ENCODE results near the gene BOD1. TPM values are rescaled to one million over a fixed set of nuclear protein-coding genes. Genes with fewer than 3 reads are reported as not detected.

BOD1 gene
- total and polyA plus RNA-seq, 9 of the 15 experiments (the other 6 are each of a cell fraction or from before 2014, with no cell fraction given) = 10.1 to 31.6 (median 22.6) TPM

DNA sequence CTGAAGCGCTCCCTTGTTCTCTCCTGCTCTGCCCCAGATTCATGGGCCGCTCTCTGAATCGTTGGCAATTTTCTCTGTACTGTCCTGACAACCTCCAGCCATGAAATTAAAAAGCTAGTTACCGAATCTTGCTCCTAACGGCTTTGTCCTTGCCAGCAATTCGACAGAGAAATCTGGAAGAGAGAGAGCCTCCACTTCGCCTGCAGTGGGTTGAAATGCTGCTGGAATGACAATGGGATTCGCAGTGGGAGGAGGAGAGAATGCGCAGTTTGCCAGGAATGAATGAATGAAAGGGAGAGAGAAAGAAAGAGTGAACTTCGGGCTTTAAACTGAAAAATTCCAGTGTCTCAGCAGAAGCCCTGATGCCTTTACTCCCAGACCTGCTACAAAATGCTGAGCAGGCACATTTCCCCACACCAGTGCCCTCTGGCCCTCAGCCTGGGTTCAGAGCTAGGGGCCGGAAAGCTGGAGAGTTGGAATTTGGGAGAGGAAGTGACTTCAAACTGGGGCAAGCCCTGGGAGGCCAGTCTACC, 11.5 kb upstream of the BOD1 start (continued):
- TF ChIP-seq, protein P1, sequence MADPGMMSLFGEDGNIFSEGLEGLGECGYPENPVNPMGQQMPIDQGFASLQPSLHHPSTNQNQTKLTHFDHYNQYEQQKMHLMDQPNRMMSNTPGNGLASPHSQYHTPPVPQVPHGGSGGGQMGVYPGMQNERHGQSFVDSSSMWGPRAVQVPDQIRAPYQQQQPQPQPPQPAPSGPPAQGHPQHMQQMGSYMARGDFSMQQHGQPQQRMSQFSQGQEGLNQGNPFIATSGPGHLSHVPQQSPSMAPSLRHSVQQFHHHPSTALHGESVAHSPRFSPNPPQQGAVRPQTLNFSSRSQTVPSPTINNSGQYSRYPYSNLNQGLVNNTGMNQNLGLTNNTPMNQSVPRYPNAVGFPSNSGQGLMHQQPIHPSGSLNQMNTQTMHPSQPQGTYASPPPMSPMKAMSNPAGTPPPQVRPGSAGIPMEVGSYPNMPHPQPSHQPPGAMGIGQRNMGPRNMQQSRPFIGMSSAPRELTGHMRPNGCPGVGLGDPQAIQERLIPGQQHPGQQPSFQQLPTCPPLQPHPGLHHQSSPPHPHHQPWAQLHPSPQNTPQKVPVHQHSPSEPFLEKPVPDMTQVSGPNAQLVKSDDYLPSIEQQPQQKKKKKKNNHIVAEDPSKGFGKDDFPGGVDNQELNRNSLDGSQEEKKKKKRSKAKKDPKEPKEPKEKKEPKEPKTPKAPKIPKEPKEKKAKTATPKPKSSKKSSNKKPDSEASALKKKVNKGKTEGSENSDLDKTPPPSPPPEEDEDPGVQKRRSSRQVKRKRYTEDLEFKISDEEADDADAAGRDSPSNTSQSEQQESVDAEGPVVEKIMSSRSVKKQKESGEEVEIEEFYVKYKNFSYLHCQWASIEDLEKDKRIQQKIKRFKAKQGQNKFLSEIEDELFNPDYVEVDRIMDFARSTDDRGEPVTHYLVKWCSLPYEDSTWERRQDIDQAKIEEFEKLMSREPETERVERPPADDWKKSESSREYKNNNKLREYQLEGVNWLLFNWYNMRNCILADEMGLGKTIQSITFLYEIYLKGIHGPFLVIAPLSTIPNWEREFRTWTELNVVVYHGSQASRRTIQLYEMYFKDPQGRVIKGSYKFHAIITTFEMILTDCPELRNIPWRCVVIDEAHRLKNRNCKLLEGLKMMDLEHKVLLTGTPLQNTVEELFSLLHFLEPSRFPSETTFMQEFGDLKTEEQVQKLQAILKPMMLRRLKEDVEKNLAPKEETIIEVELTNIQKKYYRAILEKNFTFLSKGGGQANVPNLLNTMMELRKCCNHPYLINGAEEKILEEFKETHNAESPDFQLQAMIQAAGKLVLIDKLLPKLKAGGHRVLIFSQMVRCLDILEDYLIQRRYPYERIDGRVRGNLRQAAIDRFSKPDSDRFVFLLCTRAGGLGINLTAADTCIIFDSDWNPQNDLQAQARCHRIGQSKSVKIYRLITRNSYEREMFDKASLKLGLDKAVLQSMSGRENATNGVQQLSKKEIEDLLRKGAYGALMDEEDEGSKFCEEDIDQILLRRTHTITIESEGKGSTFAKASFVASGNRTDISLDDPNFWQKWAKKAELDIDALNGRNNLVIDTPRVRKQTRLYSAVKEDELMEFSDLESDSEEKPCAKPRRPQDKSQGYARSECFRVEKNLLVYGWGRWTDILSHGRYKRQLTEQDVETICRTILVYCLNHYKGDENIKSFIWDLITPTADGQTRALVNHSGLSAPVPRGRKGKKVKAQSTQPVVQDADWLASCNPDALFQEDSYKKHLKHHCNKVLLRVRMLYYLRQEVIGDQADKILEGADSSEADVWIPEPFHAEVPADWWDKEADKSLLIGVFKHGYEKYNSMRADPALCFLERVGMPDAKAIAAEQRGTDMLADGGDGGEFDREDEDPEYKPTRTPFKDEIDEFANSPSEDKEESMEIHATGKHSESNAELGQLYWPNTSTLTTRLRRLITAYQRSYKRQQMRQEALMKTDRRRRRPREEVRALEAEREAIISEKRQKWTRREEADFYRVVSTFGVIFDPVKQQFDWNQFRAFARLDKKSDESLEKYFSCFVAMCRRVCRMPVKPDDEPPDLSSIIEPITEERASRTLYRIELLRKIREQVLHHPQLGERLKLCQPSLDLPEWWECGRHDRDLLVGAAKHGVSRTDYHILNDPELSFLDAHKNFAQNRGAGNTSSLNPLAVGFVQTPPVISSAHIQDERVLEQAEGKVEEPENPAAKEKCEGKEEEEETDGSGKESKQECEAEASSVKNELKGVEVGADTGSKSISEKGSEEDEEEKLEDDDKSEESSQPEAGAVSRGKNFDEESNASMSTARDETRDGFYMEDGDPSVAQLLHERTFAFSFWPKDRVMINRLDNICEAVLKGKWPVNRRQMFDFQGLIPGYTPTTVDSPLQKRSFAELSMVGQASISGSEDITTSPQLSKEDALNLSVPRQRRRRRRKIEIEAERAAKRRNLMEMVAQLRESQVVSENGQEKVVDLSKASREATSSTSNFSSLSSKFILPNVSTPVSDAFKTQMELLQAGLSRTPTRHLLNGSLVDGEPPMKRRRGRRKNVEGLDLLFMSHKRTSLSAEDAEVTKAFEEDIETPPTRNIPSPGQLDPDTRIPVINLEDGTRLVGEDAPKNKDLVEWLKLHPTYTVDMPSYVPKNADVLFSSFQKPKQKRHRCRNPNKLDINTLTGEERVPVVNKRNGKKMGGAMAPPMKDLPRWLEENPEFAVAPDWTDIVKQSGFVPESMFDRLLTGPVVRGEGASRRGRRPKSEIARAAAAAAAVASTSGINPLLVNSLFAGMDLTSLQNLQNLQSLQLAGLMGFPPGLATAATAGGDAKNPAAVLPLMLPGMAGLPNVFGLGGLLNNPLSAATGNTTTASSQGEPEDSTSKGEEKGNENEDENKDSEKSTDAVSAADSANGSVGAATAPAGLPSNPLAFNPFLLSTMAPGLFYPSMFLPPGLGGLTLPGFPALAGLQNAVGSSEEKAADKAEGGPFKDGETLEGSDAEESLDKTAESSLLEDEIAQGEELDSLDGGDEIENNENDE (IDR thresholded peaks at IDR 0.05; ENCODE audit: low read depth, low read length) = no peak
- TF ChIP-seq PRPF4 (IDR thresholded peaks at IDR 0.05; ENCODE audit: insufficient read depth, low read depth, low read length, poor library complexity, severe bottlenecking) = no peak
- TF ChIP-seq, protein P2, sequence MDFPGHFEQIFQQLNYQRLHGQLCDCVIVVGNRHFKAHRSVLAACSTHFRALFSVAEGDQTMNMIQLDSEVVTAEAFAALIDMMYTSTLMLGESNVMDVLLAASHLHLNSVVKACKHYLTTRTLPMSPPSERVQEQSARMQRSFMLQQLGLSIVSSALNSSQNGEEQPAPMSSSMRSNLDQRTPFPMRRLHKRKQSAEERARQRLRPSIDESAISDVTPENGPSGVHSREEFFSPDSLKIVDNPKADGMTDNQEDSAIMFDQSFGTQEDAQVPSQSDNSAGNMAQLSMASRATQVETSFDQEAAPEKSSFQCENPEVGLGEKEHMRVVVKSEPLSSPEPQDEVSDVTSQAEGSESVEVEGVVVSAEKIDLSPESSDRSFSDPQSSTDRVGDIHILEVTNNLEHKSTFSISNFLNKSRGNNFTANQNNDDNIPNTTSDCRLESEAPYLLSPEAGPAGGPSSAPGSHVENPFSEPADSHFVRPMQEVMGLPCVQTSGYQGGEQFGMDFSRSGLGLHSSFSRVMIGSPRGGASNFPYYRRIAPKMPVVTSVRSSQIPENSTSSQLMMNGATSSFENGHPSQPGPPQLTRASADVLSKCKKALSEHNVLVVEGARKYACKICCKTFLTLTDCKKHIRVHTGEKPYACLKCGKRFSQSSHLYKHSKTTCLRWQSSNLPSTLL (IDR thresholded peaks at IDR 0.05) = no peak
- TF ChIP-seq RBM39 (optimal IDR thresholded peaks at IDR 0.05; ENCODE audit: low read depth, low read length) = no peak
- TF ChIP-seq COPS2 (conservative IDR thresholded peaks at IDR 0.05) = no peak
- no peak for TF ChIP-seq HEY1 (CRISPR knock-in tag; IDR thresholded peaks at IDR 0.05; ENCODE audit: borderline replicate concordance)
- TF ChIP-seq FOXA1 (IDR thresholded peaks at IDR 0.05; ENCODE audit: borderline replicate concordance) = no peak
- TF ChIP-seq CREB1 (IDR thresholded peaks at IDR 0.05) = no peak
- no peak for TF ChIP-seq CREB1 (CRISPR knock-in tag; IDR thresholded peaks at IDR 0.05)
- TF ChIP-seq ZFP36 (IDR thresholded peaks at IDR 0.05; ENCODE audit: low read depth, low read length, partially characterized antibody) = no peak
- TF ChIP-seq MAFK (IDR thresholded peaks at IDR 0.05; ENCODE audit: low read length) = peak; percentile 94
- TF ChIP-seq HDAC1 (IDR thresholded peaks at IDR 0.05) = no peak
- no peak for TF ChIP-seq CXXC5 (CRISPR knock-in tag; IDR thresholded peaks at IDR 0.05)

Measured in K562 (cell line).